NCI-H1436 treated with DMSO at 0.1 percent for 48 hours (cell line): ENCODE measurements around the gene GRID1.

Experiments used
- DNase-seq: peaks from one replicate; lab custom pipeline; 2025; lab: John Stamatoyannopoulos, UW

The GRID1 gene

DNA sequence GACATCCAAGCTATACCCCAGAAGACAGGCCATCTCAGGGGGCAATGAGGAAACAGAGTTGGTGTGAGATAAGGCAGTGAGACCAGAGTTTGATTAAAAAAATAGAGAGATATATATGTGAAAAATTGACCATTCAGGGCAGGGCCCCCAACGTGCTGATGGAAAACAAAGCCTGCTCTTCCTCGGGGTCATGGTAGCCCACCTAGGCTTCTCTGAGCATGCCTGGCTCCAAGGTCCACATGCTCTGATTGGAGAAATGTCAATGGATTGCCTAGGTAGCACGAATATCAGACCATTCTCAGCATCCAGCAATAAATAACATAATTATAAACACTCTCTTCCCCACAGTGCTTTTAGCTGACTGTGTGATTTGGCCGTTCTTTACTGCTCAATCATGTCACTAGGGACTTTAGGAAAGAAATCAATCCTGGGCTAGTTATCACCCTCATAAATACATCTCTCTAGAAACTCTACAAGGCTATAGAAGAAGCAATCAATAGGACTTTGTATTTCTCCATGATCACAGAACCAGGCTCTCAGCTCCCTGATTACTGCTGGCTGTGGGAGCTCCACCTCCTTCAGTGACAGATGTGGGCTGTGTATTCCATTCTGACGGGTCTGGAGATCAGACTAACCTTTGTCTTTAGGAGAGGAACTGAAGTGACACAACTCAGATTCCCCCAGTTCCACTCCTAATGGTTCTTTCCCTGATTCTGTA is 766.4 kb downstream of the GRID1 start:
- no peak for DNase-seq

DNA sequence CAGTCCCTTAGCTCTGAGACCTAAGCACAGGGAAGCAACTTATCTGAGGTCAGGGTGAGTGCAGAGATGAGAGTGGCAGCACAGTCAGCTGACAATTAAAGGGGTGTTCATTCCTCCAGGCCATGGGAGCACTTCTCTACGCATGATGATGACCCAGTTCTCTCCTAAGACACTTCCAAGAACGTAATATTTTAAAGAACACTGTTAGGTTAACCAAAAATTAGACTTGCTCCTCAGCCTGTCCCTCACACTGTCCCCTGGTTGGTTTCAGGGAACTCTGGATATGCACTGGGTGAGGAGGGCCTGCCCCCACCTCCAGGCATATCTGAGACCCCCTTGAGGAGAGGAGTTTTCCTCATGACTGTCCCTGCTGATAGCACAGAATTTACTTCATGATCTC is 767.5 kb downstream of the GRID1 start:
- DNase-seq: no peak

DNA sequence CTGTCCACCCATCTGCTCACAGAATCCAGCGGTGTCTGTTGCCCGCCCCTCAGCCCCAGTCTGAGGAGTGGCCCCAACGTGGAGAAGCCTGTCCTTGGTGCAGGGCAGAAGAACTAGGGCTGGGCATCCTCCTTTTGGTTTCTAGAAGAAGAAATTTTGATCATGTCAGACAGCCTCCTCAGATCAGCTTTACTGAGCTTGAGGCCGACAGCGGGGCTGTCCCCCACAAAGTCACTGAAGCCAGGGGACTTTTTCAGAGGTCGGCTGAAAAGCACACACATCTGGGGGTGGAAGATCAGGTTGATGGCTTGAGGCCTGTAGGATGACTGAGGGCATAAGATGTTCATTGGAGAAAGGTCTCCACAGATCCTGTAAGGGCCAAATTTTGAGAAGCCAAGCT is 767.9 kb downstream of the GRID1 start:
- no peak for DNase-seq

DNA sequence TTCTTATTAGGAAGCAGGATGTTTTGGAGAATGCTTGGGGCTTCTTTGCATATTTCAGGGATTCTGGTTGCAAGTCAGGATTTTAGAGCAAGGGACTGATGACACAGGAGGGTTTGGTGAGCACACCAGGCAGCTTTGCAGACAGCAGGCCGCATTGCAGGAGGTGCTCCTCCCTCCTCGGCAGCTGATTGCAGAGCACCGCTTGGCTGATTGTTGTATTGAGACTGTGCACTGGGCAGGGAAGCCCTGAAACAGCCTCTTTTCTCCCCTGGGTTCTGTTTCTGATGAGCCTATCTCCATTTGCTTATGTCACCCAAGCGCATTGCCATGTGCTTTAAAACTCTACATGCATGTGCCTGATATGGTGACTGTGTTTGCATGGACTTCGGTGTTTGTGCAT is 769.6 kb downstream of the GRID1 start:
- no peak for DNase-seq

DNA sequence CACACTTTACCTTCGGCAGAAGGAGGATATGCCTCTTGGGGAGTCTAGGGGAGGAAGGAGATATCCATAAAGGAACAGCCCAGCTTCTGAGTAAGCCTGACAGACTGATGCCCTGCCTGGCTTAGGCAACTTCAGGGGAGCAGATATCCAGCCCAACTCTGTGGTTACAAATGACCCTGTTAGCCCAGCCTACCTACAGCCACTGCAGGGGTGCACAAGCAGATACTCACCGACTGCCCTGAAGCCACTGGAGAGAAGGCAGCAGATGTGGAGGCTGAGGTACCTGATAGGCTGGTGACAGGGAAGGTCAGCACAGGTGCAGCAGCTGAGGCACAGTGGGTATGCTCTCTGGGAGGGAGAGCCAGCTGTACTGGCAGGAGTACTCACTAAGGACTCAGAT is 770.2 kb downstream of the GRID1 start:
- DNase-seq: no peak

DNA sequence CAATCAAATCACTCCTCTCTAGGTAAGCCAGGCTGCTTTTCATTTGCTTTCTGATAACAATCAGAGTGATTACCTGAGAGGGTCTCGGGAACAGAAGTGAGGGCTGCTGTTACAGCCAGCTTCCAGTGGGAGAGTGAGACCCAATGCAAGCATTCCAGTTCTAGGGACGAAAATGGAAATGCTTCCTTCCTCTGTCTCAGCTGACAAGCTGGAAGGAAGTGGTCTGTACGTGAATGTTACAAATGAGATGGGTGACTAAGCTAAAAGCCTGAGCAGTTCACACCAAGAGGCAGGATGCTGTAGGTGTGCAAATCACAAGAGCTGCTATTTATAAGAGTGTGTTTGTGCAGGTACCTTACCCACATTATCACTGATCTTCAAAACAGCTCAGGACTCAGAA is 772.4 kb downstream of the GRID1 start:
- DNase-seq: no peak

DNA sequence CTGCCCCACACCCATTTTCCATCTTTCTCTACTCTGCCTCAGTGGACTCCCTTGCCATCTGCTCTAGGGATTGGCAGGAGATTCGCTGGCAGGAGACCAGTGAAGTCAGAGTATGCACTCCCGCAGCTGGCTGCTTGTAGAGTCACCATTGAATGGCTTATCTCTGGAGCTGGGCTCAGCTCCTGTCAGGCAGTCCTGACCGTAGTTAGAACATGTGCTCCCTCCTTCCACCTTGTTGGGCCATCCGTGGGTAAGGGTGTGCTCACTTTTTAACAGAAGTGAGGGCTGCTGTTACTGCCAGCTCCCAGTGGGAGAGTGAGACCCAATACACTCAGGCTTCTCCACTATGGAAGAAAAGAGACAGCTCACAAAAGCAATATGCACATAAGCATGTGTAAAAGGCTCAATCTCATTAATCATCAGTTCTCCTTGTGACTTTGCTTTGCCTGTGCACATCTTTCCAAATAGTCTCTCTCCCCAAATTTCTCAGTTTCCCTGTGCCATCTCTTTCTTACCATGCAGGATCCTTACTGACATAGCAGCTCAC is 773.3 kb downstream of the GRID1 start:
- DNase-seq: no peak

DNA sequence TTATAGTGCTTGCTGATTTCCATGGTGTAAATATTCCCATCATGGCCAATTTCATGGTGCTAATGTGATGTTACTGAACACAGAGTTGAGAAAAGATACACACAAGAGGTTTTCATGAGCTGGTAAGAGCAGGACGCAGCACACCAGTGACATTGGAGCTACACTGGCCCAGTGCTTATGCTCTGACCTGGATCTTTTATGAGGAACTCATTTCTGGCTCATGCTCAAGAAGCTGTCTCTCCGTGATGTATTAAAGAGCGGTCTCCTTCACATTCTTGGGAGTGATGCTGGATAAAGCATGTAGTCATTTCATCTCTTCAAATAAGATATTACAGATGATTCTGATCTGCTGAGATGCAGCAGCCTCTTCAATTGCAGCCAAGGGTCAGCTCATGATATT is 785.2 kb downstream of the GRID1 start:
- no peak for DNase-seq

DNA sequence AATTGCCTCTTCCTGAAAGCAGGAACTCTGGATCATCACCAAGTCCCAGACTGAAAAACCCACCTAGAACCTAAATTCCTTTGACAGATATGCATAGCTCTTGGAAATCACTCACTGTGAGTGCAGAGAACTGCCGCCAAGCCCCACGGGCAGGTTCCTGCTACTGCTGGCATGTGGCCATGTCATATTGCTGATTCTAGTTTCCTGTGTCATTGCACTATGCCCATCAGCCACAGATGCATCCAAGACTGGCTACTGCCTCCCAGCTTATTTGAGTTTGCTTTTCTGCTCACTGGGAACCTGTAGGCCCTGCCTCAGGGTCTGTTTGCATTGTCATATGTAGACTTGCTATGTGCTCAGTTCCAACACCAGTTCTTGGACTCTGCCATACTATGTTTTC is 786.0 kb downstream of the GRID1 start:
- no peak for DNase-seq

DNA sequence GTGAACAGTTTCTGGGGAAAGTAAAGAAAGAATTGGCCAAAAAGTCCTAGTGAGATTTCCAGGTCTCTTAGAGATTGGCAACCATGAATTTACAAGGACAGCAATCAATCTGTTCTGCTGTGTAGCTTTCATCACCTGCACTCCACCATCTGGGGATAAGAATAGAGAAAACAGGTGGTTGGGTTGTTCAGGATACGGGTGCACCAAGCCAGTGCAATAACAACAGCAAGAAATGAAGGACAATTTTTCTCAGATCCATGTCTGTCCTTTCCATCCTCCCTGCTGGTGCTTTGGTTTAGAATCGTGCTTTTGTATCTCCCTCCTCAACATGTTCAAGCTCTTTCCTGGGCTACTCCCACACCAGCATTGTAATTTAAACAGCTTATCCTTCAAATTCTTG is 787.7 kb downstream of the GRID1 start:
- DNase-seq: no peak

DNA sequence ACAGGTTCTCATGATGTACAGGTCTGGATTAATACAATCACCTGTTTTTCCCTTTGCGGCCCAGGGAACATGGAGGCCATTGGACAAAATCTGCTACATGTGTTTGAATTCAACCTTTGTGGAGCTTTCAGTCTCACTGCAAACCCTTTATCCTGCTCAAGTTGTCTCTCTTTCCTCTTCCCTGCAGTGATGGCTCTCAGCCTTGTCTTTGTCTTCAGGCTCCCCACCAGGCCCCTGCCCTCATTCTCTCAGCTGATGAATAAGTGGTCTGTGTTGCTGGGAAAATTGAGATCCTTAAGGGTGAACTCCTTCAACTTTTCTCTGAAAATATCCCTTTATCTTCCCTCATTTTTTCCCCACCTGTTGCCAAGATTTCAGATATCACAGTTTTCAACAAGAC is 791.2 kb downstream of the GRID1 start:
- DNase-seq: no peak

DNA sequence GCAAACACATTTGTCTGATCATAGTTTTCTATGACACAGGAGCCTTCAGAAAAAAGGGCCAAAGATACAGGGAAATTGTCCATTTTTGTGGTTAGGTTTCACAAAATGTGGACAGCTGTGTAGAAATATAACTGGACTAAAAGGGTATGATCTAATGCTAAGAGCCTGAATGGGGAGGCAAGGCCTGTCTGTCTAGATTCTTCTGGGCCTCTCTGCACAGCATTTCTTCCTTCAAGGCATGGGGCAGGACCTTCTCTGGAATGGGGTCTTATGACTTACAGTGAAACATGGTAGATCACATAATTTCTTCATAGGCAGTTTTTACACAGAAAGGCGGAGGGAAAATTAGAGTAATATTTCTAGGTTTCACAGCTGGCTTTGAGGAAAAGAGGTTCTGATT is 795.7 kb downstream of the GRID1 start:
- DNase-seq: no peak

DNA sequence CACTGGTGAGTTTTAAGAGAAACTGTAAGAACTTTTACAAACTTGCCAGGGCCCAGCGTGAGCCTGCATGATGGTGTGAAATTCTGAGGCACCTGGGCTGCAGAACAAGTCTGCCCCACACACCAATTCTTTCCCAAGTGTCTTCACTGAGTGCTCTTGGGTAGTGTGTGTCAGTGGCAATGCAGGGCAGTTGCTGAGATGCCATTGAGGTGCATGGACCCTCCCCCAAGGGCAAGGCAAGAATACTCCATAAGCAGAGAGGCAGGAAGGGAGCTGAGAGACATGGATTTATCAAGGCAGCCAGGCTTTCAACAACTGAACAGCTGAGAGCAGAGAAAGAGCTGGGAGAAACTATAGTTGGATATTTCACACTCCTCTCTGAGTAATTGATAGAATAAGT is 801.2 kb downstream of the GRID1 start:
- no peak for DNase-seq

DNA sequence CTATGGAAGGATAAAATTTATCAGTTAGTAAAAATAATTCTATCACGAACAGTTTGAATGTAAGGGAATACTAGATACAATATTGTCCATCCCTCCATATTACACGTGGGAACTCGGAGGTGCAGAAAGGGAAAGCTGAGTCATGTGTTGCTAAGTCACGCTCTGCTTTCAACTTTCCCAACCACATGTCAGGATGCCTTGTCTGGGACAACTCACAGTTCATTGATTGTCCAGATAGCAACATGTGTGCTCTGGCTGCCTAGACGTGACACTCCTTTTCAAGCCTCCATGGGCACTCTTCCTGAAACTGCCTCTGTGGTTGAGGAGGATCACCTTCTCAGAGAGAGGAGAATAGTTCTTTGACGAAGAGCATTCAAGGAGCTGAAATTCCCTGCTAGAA is 808.1 kb downstream of the GRID1 start:
- DNase-seq: no peak

DNA sequence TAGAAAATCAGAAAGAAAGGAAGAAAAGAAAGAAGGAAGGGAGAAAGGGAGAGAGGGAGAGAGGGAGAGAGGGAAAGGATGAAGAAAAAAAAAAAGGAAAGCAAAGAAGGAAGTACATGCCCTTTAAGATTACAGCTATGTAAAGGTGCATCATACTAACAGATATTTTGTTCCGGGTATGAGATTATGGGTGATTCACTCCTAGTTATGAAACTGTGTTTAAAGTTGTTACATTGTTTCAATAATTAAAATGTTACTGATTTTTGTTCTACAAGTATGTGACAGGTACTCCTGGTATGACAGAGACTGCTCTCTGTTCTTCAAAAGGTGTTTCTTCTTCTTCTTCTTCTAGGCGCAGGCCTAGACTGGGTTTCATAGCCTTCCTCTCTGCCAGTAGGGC is 808.9 kb downstream of the GRID1 start:
- DNase-seq: no peak

DNA sequence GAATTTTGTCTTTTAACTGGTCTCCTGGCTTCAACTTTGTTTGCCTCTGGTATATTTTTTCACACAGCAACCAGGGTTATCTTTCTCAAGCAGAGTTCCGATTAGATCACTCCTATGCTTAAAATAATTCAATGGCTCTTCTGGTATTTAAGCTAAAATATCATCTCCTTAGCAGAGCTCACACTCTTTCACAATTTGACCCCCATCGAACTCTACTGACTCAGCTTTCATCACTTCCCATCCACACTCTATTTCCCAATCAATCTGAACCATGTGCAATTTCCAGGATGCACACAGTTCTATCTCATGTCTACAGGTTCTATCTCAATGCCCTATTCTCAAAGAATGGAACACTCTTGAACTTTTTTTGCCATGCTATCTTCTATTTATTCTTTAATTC is 809.5 kb downstream of the GRID1 start:
- no peak for DNase-seq
